Measurements from ENCODE around the gene F11. TPM values are rescaled to one million over a fixed set of nuclear protein-coding genes. Genes with fewer than 3 reads are reported as not detected.
"Not testable (repeated sequence)": the region's sequence is repeated elsewhere in the genome, so short reads cannot be mapped to it uniquely, and the experiment has no call there.

The F11 gene
- total RNA-seq, 1 donor from 2014 or later = 0.40 TPM

GRCh38 chr4:186291256-186291890 is 25.4 kb downstream of the F11 start:
- intact Hi-C loops (cut with DNase I) = no loop called here
- no peak for ATAC-seq (ENCODE audit: poor library complexity)
- no peak for DNase-seq

GRCh38 chr4:186294160-186294559 is 28.2 kb downstream of the F11 start:
- DNase-seq (no peak), ATAC-seq (ENCODE audit: poor library complexity) (no peak)
- intact Hi-C loops (cut with DNase I) = no loop called here

GRCh38 chr4:186296481-186296880 is 30.5 kb downstream of the F11 start:
- ATAC-seq (ENCODE audit: poor library complexity) = no peak
- no peak for DNase-seq
- intact Hi-C loops (cut with DNase I) = loop anchor here (2.0 kb wide), 1 partner anchor 292 kb away; no protein-coding TSS in a partner anchor

- DNase-seq = no peak
- intact Hi-C loops (cut with DNase I) = loop anchor here (2.0 kb wide), 1 partner anchor 292 kb away; no protein-coding TSS in a partner anchor
- peak; percentile 53 for ATAC-seq (ENCODE audit: poor library complexity)
Measured at GRCh38 chr4:186297013-186297645, 31.1 kb downstream of the F11 start.

- no peak for ATAC-seq (ENCODE audit: poor library complexity)
Measured at GRCh38 chr4:186298031-186298647, 32.1 kb downstream of the F11 start.

GRCh38 chr4:186299291-186299690 is 33.3 kb downstream of the F11 start:
- intact Hi-C loops (cut with DNase I) = no loop called here
- ATAC-seq (ENCODE audit: poor library complexity) = no peak
- DNase-seq = no peak

More at GRCh38 chr4:186298031-186298647, 32.1 kb downstream of the F11 start:
- DNase-seq = no peak
- intact Hi-C loops (cut with DNase I) = no loop called here

GRCh38 chr4:186300659-186301390 is 34.8 kb downstream of the F11 start:
- no peak for DNase-seq
- intact Hi-C loops (cut with DNase I) = no loop called here
- no peak for ATAC-seq (ENCODE audit: poor library complexity)

GRCh38 chr4:186304216-186304615 is 38.2 kb downstream of the F11 start:
- intact Hi-C loops (cut with DNase I) = no loop called here
- ATAC-seq (ENCODE audit: poor library complexity) (no peak), DNase-seq (no peak)

- intact Hi-C loops (cut with DNase I) = no loop called here
- no peak for ATAC-seq (ENCODE audit: poor library complexity)
- DNase-seq = no peak
Measured at GRCh38 chr4:186304866-186305505, 39.0 kb downstream of the F11 start.

GRCh38 chr4:186307497-186307896 is 41.5 kb downstream of the F11 start:
- DNase-seq (no peak), ATAC-seq (ENCODE audit: poor library complexity) (peak; percentile 89)
- intact Hi-C loops (cut with DNase I) = no loop called here

- ATAC-seq (ENCODE audit: poor library complexity) (peak; percentile 82), DNase-seq (no peak)
- intact Hi-C loops (cut with DNase I) = no loop called here
Measured at GRCh38 chr4:186307916-186308315, 41.9 kb downstream of the F11 start.

GRCh38 chr4:186318481-186318880 is 52.5 kb downstream of the F11 start:
- intact Hi-C loops (cut with DNase I) = no loop called here
- ATAC-seq (ENCODE audit: poor library complexity) (no peak), DNase-seq (no peak)

- intact Hi-C loops (cut with DNase I); ATAC-seq (ENCODE audit: poor library complexity): not testable (repeated sequence)
Measured at GRCh38 chr4:186324660-186325059, 58.7 kb downstream of the F11 start.

GRCh38 chr4:186326391-186326790 is 60.4 kb downstream of the F11 start:
- ATAC-seq (ENCODE audit: poor library complexity) (no peak), DNase-seq (no peak)
- intact Hi-C loops (cut with DNase I) = no loop called here

More at GRCh38 chr4:186324660-186325059, 58.7 kb downstream of the F11 start:
- DNase-seq = not testable (repeated sequence)

GRCh38 chr4:186329372-186329771 is 63.4 kb downstream of the F11 start:
- intact Hi-C loops (cut with DNase I) = no loop called here
- no peak for ATAC-seq (ENCODE audit: poor library complexity)
- DNase-seq = no peak

GRCh38 chr4:186330368-186330767 is 64.4 kb downstream of the F11 start:
- intact Hi-C loops (cut with DNase I) = no loop called here
- no peak for DNase-seq
- ATAC-seq (ENCODE audit: poor library complexity) = no peak

- ATAC-seq (ENCODE audit: poor library complexity) = no peak
- no peak for DNase-seq
- intact Hi-C loops (cut with DNase I) = no loop called here
Measured at GRCh38 chr4:186335793-186336192, 69.8 kb downstream of the F11 start.

Measured in Right ventricle myocardium superior (tissue), 1 donor.